ENCODE results near the gene FGD5. TPM values are rescaled to one million over a fixed set of nuclear protein-coding genes. Genes with fewer than 3 reads are reported as not detected.

FGD5 gene
- total RNA-seq, 4 donors from 2014 or later, result 0.80 to 12.0 (median 3.9) TPM

GRCh38 chr3:14836049-14836468 lies 17.3 kb downstream of the FGD5 start:
- no peaks in the 10 kb centered on the region for H3K36me3 ChIP-seq
- 64 to 79% methylated on average over 1 to 3 of the region's 9 CpGs for WGBS, 2 donors
- intact Hi-C loops (cut with DNase I), result no loop called here
- TF ChIP-seq, protein P1, sequence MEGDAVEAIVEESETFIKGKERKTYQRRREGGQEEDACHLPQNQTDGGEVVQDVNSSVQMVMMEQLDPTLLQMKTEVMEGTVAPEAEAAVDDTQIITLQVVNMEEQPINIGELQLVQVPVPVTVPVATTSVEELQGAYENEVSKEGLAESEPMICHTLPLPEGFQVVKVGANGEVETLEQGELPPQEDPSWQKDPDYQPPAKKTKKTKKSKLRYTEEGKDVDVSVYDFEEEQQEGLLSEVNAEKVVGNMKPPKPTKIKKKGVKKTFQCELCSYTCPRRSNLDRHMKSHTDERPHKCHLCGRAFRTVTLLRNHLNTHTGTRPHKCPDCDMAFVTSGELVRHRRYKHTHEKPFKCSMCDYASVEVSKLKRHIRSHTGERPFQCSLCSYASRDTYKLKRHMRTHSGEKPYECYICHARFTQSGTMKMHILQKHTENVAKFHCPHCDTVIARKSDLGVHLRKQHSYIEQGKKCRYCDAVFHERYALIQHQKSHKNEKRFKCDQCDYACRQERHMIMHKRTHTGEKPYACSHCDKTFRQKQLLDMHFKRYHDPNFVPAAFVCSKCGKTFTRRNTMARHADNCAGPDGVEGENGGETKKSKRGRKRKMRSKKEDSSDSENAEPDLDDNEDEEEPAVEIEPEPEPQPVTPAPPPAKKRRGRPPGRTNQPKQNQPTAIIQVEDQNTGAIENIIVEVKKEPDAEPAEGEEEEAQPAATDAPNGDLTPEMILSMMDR (IDR thresholded peaks at IDR 0.05), result no peak
- TF ChIP-seq POLR2A (IDR thresholded peaks at IDR 0.05), result no peak
- peak overlapping the region in 3 of 4 donors; percentile 44 to 64 (median 58) for H3K27ac ChIP-seq
- no peak for DNase-seq
- no peak overlapping the region for H3K4me3 ChIP-seq
- no peaks in the 10 kb centered on the region for H3K9me3 ChIP-seq
- peaks cover 0 to 16% (median 0%) of the 10 kb centered on the region in 4 donors for H3K27me3 ChIP-seq
- H3K4me1 ChIP-seq, result peaks cover 0 to 66% (median 18%) of the 10 kb centered on the region in 3 donors

DNA sequence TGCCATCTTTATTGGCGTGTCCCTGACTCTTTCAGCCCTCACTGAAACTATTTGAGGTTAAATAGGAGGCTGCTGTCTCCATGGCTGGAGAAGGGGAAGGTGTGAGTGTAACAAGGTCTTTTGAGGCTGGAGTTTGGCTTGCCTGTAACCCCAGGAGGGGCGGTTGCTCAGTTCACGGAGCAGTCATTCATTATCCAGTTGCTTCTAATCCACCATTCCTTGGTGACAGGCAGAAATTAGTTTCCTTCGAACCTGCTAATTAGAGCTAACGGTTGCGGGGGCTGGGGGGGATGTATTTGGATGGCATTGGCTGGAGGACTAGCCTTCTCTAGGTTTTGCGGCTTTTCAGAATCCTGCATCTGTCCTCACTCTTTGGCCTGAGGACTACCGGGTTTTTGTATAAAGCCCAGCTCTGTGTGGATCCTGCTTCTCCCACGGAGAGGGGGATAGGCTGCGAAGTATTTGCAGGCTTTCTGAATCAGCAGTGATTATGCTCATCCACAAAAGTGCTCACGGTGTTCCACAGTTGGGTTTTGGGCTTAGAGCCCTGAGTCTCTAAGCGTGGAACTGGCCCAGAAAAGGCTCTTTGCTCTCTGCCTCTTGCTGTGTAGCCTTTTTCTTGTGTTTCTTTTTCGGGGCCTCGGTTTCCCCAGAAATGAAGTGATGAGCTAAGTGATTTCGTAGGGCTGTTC lies 18.6 kb downstream of the FGD5 start:
- TF ChIP-seq, protein P1 (IDR thresholded peaks at IDR 0.05), result no peak
- TF ChIP-seq POLR2A (IDR thresholded peaks at IDR 0.05), result no peak
- H3K27ac ChIP-seq, result peak overlapping the region in 3 of 4 donors; percentile 29 to 64 (median 35)
- no peak overlapping the region for H3K4me3 ChIP-seq
- peaks cover 0 to 12% (median 0%) of the 10 kb centered on the region in 4 donors for H3K27me3 ChIP-seq
- no peak for DNase-seq
- H3K4me1 ChIP-seq, result peaks cover 0 to 74% (median 18%) of the 10 kb centered on the region in 3 donors
- 61 to 65% methylated on average over 7 to 13 of the region's 15 CpGs for WGBS, 2 donors
- intact Hi-C loops (cut with DNase I), result no loop called here
- H3K36me3 ChIP-seq, result no peaks in the 10 kb centered on the region
- no peaks in the 10 kb centered on the region for H3K9me3 ChIP-seq

DNA sequence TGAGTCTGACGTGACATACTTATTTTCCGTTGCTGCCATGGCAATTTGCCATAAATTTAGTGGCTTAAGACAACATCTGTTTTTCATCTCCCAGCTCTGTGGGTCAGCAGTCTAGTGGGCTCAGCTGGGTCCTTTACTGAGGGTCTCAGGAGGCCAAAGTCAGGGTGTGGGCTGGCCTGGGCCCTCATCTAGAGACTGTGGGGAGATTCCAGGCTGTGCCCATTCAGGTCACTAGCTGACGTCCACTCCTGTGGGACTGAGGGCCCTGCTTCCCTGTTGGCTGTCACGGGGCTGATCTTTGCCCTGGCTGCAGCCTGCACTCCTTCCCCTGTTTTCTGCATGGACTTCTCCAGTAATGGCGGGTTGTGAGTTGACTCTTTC lies 19.1 kb downstream of the FGD5 start:
- TF ChIP-seq, protein P1 (IDR thresholded peaks at IDR 0.05), result no peak
- no peak for TF ChIP-seq POLR2A (IDR thresholded peaks at IDR 0.05)
- no peaks in the 10 kb centered on the region for H3K36me3 ChIP-seq
- H3K27ac ChIP-seq, result peak overlapping the region in 3 of 4 donors; percentile 29 to 64 (median 35)
- no peak for DNase-seq
- no peak overlapping the region for H3K4me3 ChIP-seq
- intact Hi-C loops (cut with DNase I), result no loop called here
- H3K27me3 ChIP-seq, result peaks cover 0 to 13% (median 0%) of the 10 kb centered on the region in 4 donors
- 42 to 44% methylated on average over 2 to 5 of the region's 5 CpGs for WGBS, 2 donors
- H3K9me3 ChIP-seq, result no peaks in the 10 kb centered on the region
- H3K4me1 ChIP-seq, result peaks cover 0 to 72% (median 18%) of the 10 kb centered on the region in 3 donors

DNA sequence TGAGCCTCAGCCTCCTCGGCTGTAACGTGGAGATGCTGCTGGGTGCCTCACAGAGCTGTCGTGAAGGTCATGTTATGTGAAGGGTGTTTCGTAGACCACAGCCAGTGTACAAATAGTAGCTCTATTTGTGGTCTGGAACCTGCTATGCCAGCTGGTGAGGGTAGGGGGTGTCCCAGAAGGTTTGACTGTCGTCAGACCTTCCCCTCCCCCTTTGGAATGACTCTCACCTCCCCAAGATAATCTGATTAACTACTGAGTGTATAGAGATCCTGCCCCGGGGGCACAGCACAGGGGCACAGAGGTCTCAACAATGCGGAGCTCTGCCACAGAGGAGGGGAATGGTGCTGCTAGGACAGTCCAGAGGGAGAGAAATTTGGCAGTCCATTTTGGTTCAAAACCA lies 20.5 kb downstream of the FGD5 start:
- H3K27ac ChIP-seq, result peak overlapping the region in 1 of 4 donors; percentile 5
- no peak overlapping the region for H3K4me3 ChIP-seq
- WGBS, 2 donors, result 53 to 80% methylated on average over 6 to 7 of the region's 7 CpGs
- H3K27me3 ChIP-seq, result peaks cover 0 to 10% (median 0%) of the 10 kb centered on the region in 4 donors
- H3K36me3 ChIP-seq, result no peaks in the 10 kb centered on the region
- H3K9me3 ChIP-seq, result no peaks in the 10 kb centered on the region
- DNase-seq, result no peak
- no peak for TF ChIP-seq POLR2A (IDR thresholded peaks at IDR 0.05)
- TF ChIP-seq, protein P1 (IDR thresholded peaks at IDR 0.05), result no peak
- H3K4me1 ChIP-seq, result peaks cover 0 to 63% (median 18%) of the 10 kb centered on the region in 3 donors
- intact Hi-C loops (cut with DNase I), result no loop called here

GRCh38 chr3:14841836-14842235 lies 23.1 kb downstream of the FGD5 start:
- Histone ChIP-seq H3K4me1 (peaks cover 0 to 54% (median 13%) of the 10 kb centered on the region in 3 donors), H3K9me3 (no peaks in the 10 kb centered on the region), H3K36me3 (no peaks in the 10 kb centered on the region), H3K27me3 (peaks cover 0 to 5% (median 0%) of the 10 kb centered on the region in 4 donors), H3K27ac (no peak overlapping the region), H3K4me3 (no peak overlapping the region)
- no peak for TF ChIP-seq POLR2A (IDR thresholded peaks at IDR 0.05)
- TF ChIP-seq, protein P1 (IDR thresholded peaks at IDR 0.05), result no peak
- WGBS, 2 donors, result 62 to 100% methylated on average over 1 to 9 of the region's 9 CpGs
- intact Hi-C loops (cut with DNase I), result no loop called here
- DNase-seq, result no peak

All from esophagus squamous epithelium (tissue), 5 donors.